Daoy (cell line): ENCODE measurements around the gene NHLRC2. TPM values are rescaled to one million over a fixed set of nuclear protein-coding genes. Genes with fewer than 3 reads are reported as not detected.
A peak's percentile ranks its signal among the peaks of the same experiment; 100 is the strongest.

Experiments
- DNase-seq: peaks from one replicate; pipeline ENCODE4 v3.0.0-alpha.2; 2015; ENCODE audit warnings: low read depth
- total RNA-seq: library from RNA; depleted of rRNA; stranded (reverse); fragments of >200 nt; shearing (Covaris generic); gene quantifications from 2 replicates; pipeline ENCODE4 v1.2.3, GENCODE V29; 2014

Gene NHLRC2
- total RNA-seq, 1 experiment from 2014 or later: 7.3 TPM

- no peak for DNase-seq
These were observed 4.1 kb downstream of the NHLRC2 start for GRCh38 chr10:113858541-113858940.

DNA sequence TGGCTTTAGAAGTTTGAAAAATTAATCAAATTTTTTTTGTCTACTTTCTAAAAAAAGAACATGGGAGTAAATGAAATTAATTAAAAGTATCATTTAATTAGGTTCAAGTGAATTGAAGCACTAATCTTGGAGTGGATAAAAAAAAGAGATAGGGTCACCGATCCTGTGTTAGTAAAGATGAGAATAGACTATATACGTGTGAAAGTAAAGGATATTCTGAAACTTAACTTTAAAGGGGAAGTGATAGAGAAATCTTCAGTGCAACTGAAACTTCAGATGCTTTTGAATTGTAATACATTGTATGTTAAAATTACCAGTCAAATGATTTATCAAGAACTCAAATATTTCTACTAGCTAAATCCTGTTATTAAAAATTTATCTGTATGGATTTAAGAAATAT, 4.8 kb downstream of the NHLRC2 start:
- DNase-seq: no peak

GRCh38 chr10:113865901-113866300, 11.4 kb downstream of the NHLRC2 start:
- DNase-seq: no peak

DNA sequence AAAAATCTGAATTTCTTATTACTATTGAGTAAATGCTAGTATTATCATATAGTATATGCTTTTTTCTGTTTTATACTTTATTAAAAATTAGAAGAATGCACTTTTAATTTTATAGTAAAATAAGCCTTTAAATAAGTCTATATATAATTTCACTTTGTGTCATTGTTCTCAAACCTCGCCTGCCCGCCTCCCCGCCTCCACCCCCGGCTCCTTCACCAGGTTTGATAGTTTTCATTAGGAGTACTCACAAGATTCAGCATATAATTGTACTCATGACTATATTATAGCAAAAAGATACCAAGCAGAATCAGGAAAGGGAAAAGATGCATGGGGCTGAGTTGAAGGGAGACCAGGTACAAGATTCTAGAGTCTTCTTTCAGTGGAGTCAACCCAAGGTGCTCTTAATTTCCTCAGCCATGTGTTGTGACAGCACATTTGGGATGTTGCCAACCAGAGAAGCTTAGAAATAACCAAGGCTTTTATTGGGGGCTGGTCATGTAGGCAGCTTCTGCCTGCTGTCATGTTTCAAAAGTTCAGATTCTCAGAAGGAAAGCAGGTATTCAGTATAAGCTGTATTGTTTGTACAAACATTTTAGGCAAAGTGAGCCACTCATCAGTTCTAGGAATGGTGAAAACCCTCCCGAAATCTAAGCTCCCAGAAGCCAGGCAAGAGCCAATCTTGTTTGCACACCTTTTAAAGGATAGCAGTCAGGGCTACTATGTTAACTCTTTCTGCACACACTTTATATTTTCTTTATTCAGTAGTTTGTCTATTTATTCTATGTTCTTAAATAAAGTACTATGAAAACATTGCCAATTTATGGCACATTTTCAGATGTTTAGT, 12.3 kb downstream of the NHLRC2 start:
- no peak for DNase-seq

DNA sequence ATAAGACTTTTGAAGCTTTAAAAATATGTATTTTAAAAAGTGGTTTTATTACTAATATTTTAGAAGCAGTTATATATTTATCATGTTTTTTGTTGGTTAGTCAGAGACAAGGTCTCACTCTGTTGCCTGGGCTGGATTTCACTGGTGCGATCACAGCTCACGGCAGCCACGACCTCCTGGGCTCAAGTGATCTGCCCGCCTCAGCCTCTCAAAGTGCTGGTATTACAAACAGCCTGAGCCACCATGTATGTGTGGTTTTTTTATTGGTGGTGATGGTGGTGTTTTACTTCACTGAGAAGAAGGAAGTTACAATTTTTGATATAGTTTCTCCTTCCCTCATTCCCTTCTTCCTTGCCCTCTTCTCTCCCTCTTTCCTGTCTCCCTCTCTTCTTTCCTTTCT, 13.4 kb downstream of the NHLRC2 start:
- no peak for DNase-seq

- DNase-seq: no peak
These were observed 15.3 kb downstream of the NHLRC2 start for GRCh38 chr10:113869789-113870188.

DNA sequence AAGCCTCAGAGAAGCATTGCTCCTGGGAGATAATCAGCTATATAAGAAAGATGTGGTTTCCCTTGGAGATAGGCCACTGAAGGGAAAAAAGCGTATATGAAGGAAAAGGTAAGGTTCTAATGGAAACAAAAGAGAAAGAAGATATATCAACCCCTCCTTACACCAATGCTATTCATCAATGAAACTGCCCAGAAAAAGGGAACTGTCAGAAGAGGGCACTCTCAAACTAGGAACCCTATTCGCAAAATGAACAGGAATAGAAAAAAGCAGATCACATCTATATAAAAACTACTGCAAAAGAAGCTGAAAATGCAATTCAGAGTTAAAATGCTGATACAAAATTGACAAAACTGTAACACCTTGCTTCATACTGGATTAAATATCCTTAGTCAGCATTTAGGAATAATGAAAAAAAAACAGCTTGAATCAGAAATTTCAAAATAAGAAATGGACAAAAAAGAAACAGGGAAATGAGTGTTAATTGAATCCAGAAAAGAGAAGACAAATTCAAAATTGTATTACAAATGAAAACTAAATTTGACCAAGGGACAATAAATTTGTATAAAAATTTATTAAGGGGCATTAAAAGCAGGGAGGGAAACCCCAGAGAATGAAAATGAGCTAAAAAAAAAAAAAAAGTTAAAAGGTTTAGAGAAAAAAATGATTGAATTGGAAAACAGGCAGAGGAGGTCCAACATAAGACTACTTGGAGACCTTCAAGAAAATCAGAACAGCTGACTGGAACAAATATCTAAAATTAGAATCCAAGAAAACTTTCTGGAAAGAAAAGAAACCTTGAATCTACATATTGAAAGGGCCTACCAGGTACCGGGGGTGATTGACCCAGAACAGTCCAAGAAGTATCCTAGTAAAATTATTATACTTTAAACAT, 17.9 kb downstream of the NHLRC2 start:
- no peak for DNase-seq

DNA sequence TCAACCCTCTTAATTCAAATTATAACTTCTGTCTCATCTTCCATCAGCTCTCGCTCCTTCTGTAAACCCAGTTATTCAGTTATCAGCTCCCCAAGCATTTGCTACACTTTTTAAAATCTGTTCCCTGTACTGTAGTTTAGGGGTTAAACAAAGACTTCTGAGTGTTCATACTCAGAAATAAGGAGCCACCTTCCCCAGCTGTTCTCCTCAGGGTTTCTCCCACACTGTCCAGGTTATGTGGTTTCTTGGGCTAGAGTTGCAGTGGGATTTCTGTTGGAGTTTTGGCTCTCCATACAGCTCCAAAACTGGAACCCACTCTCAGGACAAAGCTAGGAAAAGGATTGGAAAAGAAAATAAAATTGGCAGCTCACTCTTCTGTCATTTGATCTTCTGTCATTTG, 20.8 kb downstream of the NHLRC2 start:
- no peak for DNase-seq

DNA sequence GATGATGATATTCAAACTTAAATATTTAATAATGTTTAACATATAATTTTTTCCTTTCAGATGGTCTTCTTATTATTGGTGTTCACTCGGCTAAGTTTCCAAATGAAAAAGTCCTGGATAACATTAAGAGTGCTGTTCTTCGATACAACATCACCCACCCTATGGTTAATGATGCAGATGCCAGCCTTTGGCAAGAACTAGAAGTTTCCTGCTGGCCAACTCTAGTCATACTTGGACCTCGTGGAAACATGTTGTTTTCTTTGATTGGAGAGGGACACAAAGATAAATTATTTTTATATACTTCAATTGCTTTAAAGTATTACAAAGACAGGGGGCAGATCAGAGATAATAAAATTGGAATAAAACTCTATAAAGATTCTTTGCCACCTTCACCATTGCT, 22.0 kb downstream of the NHLRC2 start:
- no peak for DNase-seq

DNA sequence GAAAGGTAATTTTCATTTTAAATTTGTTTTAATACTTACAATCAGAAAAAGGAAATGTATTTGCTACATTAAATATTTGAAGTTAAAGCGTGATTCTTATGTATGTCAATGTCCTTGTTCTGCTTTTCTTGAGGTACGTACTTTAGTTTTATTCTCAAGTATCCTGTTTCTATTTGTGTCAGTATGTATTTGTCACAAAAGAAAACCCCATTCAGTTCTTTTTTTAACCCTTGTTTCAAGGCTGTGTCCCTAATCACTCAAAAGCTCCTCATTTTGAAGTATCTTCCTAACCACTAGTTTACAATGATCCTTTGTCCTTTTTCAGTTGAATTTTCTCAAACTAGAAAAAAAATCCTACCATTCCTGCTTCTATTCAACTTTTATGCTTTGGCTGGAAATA, 25.2 kb downstream of the NHLRC2 start:
- DNase-seq: no peak

- DNase-seq: peak; percentile 3
These were observed 25.8 kb downstream of the NHLRC2 start for GRCh38 chr10:113880236-113880635.

GRCh38 chr10:113882240-113882639, 27.8 kb downstream of the NHLRC2 start:
- DNase-seq: no peak

DNA sequence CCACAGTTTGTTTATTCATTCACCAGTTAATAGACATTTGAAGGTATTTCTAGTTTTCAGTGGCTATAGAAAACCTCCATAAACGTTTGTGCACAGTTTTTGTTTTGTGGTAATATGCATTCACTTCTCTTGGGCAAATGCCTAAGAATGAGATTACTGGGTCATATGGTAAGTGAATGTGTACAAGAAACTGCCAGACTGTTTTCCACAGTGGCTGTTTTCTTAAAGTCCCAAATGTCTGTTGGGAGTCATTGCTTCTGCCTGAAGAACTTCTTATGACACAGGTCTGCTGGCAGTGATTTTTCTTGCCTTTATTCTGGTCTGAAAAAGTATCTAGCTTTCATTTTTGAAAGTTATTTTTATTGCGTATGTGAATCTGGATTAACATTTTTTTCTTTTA, 35.5 kb downstream of the NHLRC2 start:
- no peak for DNase-seq

GRCh38 chr10:113890769-113891168, 36.3 kb downstream of the NHLRC2 start:
- DNase-seq: no peak

GRCh38 chr10:113891476-113891875, 37.0 kb downstream of the NHLRC2 start:
- DNase-seq: no peak

DNA sequence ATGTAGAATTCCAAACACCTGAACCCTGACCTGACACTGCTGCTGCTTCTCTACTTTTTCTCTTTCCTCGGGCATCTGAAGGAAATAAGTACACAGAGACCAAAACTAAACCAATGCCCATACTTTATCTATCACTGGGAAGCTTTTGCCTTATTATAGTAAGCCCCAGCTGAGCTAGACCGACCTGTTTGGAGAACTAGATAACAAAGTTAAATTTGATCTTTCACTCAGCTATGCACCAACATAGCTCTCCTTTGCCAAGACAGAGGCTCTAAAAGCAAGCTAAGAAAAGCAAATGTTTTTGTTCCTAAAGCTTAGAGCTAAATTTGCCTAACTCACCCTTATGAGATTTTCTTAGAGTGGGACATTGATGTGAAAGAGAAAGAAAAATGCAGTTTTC, 39.1 kb downstream of the NHLRC2 start:
- DNase-seq: no peak

GRCh38 chr10:113894581-113894980, 40.1 kb downstream of the NHLRC2 start:
- DNase-seq: no peak

DNA sequence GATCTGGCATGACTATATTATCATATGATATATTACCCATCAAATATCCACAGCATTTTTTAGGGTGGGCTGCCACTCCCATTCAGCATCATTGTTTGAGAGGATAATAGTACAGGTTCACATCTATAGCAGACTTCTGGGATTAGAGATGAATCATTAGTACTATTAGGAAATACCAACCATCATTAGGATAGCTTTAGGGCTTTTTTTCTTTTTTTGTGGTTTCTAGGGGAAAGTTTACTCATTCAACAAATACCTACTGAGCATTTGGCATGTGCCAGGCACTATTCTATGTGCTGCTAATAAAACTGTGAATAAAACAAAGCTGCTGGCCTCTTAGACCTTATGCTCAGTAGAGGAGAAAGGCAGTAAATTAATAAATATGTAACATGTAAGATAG, 40.6 kb downstream of the NHLRC2 start:
- no peak for DNase-seq

DNA sequence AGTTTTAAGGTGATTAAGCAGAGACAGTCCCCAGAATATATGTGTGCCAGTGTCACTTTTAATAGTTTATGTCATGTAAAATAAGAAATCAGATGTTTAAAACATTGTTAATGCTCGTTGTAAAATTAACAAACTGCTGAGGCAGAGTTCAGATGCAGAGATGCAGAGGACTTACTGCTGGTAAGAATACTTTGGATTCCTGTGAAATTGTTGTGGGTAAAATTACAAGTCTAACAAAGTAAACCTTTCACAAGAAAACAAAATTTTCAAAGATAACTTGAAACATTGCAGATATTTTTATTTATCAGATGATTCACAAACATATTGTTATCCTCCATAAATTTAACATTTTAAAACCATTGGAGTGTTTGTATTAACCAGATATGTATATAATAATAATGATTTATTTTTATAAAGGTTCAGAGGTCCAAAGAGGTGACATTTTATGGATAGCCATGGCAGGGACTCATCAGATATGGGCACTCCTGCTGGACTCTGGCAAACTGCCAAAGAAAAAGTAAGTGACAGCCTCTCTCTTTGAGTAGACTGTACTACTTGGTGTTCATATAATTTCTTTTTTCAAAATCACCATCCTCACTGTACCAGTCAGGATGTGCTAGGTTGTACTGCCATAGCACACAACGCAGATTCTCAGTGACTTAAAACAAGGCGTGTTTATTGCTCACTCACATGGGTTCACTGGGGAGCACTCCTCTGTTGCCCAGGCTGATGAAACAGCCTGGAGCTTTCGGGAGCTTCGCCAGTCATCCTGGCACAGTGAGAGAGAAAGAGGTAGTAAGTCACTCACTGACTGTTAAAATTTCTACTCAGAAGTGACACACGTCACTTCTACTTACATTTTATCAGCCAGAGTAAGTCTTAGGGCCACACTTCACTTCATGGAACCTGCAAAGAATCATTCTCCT, 43.5 kb downstream of the NHLRC2 start:
- no peak for DNase-seq

GRCh38 chr10:113899952-113900598, 45.6 kb downstream of the NHLRC2 start:
- no peak for DNase-seq

DNA sequence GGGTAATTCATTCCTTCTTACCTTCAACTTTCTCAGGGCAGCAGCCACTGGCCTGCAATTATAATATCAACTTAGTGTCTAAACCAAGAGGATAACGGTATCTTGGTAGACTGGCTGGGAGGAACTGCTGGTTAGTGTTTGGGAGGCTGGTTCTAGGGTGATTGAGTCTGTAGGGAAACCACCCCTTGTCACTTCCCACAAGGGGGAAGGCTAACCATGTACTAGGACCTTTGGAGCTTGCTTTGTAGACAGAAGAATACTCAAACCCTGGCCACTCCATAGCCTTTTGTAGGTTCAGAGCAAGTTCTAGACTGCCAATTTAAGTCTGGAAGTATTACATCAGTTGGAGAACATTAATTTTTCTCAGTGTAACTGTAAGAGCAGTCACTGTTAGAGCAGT, 51.3 kb downstream of the NHLRC2 start:
- no peak for DNase-seq
